GM21515 (cell line): Measurements from ENCODE around the gene ZNF445.
"Not testable (repeated sequence)": the region's sequence is repeated elsewhere in the genome, so short reads cannot be mapped to it uniquely, and the experiment has no call there.

ENCODE experiments used
- ATAC-seq: cut with Tn5 transposase; IDR thresholded peaks from one replicate; pipeline ENCODE4 v1.9.1; 2021; ENCODE audit not compliant: unreplicated experiment

ZNF445 gene

DNA sequence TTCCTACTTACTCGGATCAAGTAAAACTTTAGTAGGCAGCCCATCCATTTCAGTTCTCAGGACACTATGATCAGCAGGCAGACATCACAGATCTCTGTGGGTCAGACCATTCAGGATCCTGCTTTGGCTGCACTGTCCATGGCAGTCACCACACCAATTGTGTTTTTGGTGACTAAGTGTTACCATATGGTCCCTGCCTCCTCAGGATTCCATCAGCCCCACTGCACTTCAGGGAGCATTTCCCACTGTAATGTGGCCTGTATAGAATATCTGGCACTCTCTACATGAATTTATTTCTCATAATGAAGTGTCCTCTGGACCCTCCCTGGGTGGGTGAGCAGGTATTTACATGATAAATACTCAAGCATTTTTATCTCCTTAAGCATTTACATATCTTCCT lies 41.3 kb downstream of the ZNF445 start:
- ATAC-seq, result no peak

DNA sequence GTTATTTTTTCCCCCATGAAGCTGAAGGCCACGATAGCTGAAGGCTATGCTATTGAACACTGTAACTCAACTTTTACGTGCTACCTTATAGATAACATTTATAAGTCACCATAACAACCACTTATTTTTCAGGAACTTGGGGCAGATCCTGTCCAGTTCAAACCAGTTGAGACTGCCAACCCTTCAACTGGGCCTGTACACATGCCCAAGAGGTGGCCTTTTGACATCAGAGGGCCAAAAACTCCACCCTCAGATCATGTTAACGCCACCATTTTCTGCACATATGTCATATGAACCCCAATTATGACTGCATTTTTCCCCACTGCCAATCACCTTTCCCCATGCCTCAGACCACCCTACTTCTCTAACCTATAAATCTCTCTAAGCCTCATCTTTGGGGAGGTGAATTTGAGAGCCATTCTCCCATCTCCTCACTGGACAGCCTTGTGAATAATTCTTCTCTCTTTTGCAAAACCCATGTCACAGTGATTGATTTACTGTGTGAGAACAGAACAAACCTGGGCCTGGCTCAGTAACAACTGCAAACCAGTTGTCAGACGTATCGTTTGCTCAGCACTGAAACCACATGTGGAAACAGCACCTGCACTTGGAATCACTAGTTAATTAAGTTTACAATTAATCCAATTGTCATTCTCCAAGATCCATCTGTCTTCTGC lies 42.5 kb downstream of the ZNF445 start:
- no peak for ATAC-seq

DNA sequence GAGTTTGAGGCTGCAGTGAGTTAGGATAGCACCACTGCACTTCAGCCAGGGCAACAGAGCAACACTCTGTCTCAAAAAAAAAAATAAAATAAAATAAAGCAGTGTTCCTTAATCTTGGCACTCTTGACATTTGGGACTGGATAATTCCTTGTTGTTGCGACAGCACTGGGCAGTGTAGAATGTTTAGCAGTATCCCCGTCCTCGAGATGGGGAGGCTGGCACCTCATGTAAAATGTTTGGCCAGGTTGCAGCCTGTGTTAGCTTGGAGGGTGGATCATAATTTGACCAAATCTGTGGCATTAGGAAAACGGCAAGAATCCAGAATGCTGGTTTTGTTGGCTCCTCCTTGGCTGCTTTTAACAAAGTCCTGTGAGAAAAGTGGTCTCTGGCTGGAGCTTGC lies 47.0 kb downstream of the ZNF445 start:
- no peak for ATAC-seq

DNA sequence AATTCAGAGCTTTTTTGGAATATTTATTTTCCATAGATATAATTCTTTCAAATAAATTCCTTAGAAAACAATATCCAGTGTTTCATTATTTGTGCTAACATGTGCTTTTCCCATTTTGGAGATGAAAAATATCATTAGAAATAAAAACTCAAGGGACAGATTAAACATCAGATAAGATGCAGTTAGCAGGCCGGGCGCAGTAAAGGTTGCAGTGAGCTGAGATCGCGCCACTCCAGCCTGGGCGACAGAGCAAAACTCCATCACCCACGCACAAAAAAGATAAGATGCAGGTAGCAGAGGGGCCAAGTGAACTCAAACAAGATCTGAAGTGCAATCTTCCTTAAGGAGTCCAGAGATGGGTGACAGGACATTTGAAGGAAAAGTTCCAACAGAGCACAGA lies 48.0 kb downstream of the ZNF445 start:
- ATAC-seq, result no peak

DNA sequence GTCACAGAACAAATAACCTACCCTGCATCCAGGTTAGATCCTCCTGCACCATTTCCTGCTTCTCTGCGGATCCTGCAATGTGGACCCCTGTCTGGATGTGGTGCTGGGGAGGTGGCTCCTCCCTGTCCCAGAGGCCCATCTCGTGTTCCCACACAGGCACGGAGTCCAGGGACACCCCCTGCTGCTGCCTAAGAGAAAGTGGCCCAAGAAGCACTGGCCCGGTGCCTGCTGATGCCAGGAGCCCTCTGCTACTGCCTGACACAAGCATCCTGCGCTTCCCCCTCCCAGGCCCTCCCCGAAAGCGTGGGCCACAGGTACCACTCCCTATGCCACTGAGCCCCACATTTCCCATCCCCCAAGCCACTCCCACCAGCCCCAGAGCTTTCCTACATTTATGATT lies 48.6 kb downstream of the ZNF445 start:
- no peak for ATAC-seq

DNA sequence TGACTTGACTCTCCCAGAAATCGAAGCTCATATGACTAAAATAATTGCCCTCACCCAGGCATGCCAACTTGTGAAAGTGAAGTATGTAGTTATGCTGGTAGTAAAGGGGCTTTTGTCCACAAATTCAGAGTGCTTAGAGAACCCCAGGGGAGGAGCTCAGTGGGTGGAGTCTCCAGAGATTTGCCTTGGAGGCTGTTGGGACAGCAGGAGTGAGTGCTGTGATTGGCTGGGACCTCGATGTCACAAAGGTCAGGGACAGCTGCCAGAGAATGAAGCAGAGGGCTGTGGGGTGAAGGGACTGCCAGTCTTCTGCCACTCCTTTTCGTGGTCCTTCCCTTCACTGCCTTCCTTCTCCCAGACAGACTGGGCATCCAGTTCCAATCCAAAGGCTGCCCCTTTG lies 49.8 kb downstream of the ZNF445 start:
- ATAC-seq, result no peak

DNA sequence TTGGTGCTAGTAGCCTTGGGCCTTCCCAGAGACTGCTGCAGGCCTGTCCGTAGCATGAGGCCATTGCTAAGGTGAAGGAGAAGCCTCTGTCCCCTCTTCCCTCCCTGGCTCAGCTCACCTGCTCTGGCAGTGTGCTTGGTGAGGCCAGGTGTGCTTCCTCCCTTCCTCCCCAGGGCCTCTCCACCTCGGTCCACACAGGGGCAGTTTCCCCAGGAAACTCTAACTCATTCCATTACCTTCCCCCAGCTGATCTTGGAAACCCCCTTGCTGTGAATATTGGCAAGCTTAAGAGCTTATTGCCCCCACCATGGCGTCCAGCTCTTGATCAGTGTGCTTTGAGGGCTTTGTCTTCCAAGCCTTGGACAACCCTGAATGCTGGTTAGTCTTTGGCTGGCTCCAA lies 52.7 kb downstream of the ZNF445 start:
- ATAC-seq, result no peak

DNA sequence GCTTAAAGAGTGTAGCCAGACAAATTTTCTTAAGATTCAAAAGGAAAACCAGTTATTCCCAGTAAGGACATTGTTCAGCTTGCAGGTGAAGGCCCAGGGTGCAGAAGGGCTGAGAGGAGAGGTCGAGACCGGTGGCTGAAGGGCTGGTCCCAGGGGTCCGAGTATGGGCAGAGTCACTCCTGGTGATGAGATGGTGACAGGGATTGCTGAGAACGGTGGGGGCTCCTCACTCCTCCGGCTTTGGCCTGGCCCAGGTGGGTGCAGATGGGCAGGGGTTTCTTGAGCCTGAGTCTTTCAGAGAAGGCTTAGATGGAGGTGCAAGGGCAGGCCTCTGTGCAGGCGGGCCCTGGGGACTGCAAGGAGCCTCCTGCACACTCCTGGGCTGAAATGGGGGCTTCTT lies 56.2 kb downstream of the ZNF445 start:
- ATAC-seq, result no peak

DNA sequence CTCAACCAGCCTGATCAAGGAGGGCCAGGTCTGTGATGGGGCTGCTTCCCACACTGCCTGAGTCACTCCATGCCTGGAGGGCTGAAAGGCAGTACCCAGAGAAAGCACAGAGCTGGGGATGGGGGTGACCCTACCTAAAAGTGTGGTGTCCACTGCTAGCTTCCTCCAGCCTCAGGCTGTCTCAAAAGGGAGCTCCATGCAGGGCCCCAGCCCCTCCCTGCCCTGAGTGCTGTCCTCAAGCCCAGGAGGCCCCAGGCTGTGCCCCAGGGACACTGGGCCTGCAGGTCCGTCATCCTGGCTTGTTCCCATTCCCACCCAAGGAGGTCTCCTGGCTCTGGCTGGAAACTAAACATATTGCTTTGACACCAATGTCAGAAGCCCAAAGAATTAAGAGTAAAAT lies 56.8 kb downstream of the ZNF445 start:
- no peak for ATAC-seq

DNA sequence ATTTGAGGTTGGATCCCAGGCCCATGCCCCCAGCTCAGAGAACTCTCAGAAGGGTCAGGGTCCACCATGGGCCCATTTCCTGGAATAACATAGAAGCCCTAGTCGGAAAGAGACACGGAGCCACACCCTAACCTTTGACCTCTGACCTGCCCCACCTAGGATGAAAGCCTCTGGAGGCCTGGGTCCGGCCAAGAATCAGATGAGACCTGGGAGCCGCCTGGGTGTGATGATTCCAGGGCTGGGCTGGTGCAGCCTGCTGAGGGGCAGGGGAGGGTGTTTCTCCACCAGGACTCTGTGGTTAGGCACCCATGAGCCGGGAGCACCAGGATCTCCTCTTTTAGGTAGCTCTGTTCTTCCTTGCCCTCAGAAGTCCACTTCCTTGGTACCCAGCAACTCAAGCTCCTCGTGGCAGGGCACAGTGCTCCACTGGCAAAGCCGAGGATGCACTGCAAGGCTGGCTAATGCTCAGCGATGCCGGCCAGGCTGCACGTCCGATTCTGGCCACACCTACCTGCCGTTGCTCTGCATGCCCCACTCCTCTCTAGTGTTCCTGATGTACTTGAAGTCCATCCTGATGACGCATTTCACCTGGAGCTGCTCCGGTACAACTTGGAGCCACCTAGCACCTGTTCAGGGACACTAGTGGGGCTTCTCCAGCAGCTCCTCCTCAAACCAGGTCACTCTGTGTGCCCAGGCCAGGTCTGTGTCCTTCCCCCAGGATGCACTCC lies 57.4 kb downstream of the ZNF445 start:
- no peak for ATAC-seq

DNA sequence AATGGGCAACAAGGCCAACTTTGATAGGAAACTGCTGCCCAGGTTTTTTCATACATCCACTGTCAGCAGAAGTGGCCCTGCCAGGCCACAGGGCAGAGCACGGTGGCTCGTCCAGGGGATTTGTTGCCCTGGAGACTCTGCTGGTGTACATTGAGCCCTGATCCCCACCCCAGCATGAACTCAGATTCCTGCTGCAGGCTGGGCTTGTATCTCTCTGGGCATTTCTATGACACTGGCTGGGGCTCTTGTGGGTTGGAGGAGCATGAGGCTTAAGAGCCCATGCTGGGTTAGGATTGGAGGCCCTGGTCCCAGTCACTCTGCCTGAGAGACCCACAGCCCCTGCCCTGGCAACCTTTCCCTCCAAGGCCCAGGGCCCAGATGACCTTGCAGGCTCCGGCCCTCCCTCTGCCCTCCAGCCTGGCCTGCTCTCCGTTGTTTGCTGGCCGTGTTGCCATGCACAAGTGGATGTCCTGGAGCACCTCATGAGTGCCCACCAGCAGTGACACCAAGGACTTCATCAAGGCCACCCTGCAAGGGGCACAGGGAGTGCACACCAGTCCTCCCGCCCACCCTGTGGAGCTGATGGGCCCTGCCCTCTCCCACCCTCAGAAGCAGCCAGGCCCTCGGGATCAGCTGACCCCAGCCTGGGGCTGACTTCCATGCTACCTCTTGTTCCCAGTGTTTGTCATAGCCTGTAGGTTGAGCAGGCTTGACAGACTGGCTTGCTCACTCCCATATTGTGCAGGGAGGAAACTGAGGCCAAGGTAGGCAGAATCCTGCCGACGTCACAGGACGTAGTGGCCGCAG lies 58.2 kb downstream of the ZNF445 start:
- no peak for ATAC-seq

DNA sequence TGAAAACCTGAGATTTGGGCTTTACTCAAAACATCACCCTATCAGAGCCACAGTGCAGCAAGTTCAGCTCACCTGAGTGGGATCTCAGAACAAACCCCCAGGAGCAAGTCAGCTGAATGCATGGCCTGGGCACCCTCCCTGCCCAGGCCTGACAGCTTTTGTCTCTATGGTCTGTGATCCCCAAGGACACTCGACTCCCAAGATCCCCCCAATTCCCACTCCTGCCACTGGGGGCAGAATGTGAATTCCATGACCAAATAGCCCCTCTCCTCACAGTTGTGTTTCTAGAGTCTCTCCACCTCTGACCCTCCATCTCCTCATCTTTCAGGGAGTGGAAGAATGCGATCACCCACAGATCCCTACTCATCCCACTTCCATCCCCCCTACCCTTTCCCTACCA lies 58.9 kb downstream of the ZNF445 start:
- ATAC-seq, result no peak

DNA sequence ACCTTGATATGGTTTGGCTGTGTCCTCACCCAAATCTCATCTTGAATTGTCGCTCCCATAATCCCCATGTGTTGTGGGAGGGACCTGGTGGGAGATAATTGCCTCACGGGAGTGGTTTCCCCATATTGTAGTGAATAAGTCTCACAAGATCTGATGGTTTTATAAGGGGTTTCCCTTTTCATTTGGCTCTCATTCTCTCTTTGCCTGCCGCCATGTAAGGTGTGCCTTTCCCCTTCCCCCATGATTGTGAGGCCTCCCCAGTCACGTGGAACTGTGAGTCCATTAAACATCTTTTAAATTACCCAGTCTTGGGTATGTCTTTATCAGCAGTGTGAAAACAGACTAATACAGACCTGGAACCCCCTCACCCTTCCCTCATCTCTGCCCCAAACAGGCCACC lies 59.4 kb downstream of the ZNF445 start:
- ATAC-seq, result not testable (repeated sequence)

DNA sequence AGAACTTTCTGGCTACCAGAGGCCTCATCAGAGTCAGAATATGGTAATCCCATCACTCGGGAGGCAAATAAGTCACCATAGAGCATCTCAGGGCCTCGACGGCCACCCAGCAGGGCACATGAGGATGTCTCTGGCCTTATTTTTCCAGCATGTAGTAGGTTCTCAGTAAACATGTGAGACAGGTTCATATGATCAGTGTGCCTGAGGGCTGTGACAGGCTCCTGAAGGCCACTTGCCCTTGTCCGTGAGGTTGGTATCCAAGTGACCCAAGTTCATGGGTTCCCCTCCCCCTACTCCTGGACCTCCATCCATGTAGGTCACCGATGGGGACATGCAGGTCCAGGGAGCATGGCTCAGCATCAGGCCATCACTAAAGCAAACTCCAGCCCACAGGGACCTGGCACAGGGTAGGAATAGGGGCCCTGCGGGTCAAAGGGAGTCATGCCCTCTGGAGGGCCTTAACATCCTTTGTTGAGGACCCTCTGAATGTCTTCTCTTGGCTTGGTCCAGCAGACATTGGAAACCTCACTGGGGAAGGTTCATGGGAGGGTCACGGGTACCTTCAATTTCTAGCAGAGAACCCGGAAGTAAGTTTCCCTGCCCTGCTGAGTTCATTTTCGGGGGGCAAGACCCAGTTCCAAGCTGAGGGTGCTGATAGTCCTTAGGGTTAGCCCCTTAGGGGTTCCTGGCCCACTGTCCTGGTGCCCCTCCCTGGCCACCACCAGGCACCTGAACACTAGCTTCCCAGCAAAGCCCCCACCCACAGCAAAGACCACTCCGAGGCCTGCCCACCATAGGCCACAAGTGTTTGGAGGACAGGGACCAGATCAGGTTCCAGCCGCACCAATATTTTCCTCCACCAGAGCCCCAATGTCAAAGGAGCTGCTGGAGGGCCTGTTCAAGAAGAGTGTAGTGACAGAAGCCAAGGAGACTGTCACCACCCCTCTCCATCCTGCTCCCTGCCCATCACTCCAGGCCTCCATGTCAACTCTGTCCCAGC lies 61.1 kb downstream of the ZNF445 start:
- no peak for ATAC-seq

DNA sequence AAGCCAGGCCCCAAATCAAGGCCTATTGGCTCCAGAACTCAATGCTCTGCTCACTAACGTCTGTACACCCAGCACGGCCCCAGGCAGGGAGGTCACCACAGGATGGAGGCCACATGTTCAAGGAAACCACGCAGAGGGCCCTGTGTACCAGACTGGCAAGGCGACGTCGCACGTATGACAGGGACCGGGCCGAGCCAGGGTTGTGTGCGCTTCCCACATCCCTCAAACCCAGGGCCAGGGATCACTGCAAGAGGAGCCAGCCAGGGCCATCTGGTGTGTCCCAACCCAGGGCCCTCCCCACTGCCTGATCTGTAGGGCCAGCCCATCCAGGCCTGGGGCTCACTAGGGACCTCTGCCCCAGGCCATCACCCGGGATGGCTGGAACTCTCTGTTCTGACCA lies 62.0 kb downstream of the ZNF445 start:
- no peak for ATAC-seq

DNA sequence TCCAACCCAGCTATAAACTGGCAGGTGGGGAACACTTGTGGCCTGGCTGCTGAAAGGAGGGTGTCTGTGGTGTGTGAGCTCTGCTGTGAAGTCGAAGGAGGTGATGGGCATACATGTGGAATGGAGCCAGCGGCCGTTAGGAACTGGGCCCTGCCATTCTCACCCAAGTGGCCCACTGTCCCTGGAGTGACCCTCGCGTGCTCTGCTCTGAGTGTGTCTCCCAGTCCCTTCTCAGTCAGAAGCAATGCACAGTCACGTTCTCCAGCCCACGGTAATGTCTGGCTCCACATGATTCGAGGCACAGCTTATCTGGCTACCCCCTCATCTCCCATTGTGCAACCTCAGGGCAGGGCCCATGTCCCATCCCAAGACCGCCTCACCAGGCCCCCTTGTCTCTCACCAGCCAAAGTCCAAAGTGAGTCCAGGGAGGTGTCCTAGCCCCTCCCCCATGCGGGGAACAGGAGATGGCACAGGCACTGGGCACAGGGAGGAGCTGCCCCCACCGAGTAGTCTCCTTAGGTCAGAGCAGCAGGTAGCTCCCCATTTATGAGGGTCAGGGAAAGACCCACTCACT lies 62.9 kb downstream of the ZNF445 start:
- no peak for ATAC-seq

DNA sequence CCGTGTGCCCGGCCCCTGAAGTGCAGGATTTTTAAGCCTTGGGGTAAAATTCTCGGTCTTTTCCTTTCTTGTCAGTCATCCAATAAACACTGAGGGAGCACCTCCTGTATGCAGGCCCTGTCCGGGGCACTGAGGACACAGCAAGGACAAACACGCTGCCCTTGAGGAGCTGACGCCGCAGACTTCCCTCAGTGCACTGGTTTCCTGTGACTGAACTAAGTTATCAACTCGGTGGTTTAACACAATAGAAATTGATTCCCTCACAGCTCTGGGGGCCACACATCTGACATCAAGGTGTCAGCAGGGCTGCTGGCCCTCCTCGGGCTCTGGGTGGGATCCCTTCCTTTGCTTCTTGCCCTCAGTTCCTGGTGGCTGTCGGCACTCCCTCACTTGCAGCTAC lies 65.1 kb downstream of the ZNF445 start:
- ATAC-seq, result no peak

DNA sequence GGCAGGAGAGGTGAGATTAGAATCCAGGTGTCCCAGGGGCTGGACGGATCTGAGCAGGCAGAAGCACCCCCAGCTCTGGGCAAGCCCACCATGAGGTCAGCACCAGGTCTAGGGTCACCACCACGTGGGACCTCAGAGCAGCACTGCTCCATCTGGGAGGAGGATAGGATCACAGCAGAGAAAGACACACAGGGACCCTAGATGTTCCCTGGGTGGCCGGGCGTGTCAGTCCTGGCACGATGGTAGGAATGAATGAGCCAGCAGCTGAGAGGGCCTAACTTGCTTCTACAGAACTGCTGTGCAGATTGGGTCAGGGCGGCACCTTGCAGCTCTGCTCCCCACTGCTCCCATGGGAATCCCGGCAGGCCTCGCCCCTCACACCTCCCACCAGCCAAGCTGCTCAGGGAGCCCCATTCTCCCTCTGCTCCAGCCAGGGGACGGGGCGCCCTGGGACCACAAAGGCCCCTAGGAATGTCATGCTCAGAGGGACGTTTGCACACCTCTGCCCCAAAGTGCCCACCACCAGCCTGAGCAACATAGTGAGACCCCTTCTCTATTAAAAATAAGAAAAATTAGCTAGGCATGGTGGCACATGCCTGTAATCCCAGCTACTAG lies 66.3 kb downstream of the ZNF445 start:
- no peak for ATAC-seq

DNA sequence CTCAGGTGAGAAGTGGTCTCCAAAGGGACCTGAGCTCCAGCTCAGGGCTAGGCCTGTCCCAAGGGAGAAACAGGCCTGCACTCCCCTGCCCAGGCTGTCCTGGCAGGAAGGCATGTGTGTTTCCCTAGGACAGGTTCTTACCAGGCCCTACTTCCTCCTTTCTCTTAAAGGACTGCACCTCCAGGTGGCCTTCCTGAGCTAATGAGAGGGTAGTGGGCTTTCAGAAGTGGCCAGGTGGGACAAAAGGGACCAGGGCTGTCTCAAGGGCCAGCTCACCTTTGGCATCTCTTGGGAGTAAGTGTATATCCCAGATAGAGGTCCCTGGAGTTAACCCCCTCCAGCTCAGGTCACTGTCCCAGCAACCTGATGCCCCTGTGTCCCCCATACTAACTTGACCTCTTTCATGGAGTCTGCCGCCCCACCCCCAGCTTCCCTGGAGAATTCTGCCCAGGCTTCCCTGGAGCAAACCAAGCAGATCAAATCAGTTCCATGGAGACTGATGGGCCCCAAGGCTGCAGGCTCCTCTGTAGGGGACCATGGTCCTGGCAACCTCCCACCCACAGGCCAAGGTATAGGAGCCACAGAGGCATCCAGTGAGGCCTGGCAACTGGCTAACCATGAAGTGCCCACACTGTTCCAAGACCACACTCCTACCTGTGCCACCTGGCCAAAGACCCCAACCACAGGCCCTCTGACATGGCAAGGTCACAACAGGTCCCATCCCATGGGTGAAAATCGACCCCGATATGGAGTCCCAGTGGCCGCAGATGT lies 67.6 kb downstream of the ZNF445 start:
- no peak for ATAC-seq
